Adrenal gland (tissue), 12 donors: ENCODE data around the gene MMP24OS. TPM values are rescaled to one million over a fixed set of nuclear protein-coding genes. Genes with fewer than 3 reads are reported as not detected.

Experiments used
- DNase-seq, 7 donors: peaks; one replicate each; pipeline ENCODE4 v3.0.0-alpha.2; 2019 to 2020
- H3K27ac ChIP-seq, 5 donors: fragments of 200-600 bp; sonication (generic) in 4 of 5; 1 replicate in 3 of 5; 2 replicates in 2 of 5; pipeline versions ENCODE4 v1.5.1 to v1.8.0; 2016 to 2020; ENCODE audit warnings: mild to moderate bottlenecking in 1 of 5
- H3K27me3 ChIP-seq: fragments of 200-600 bp; 2 replicates; pipeline ENCODE4 v1.8.0; 2021
- H3K36me3 ChIP-seq, 2 donors: fragments of 200-600 bp; replicated peaks in 1 of 2; 1 replicate in 1 of 2; 2 replicates in 1 of 2; pipeline versions ENCODE4 v1.5.1 to v1.8.0; 2018 to 2022
- H3K4me1 ChIP-seq, 2 donors: fragments of 200-600 bp; replicated peaks in 1 of 2; 1 replicate in 1 of 2; 2 replicates in 1 of 2; pipeline versions ENCODE4 v1.5.1 to v1.8.0; 2018 to 2021
- H3K4me3 ChIP-seq, 4 donors: fragments of 200-600 bp; sonication (generic) in 3 of 4; one replicate each; pipeline ENCODE4 v1.5.1; 2016 to 2018
- H3K9me3 ChIP-seq, 3 donors: fragments of 200-600 bp; sonication (generic) in 1 of 3; replicated peaks in 1 of 3; 1 replicate in 2 of 3; 2 replicates in 1 of 3; pipeline versions ENCODE4 v1.5.1 to v1.8.0; 2016 to 2021
- POLR2A ChIP-seq, 2 donors: fragments of 450-650 bp; IDR thresholded peaks; one replicate each; pipeline ENCODE4 v1.6.1; 2017; ENCODE audit warnings: antibody characterized with exemption in 2 of 2, mild to moderate bottlenecking in 2 of 2, moderate library complexity in 1 of 2
- WGBS, 4 donors: extraction: QIAGEN DNeasy Blood & Tissue Kit in 2 of 4; methylation state at CpG; one replicate each; pipeline versions ENCODE4 v1.1.5 to v1.1.7; 2013 to 2017; 5-methylcytosine and 5-hydroxymethylcytosine counted together
- intact Hi-C, 2 donors: fragments of 100-400 bp; cut with DNase I; formaldehyde crosslinking; loops; one replicate each; pipeline versions ENCODE4 v1.14.1 to v1.15.0; 2022 to 2023
- polyA plus RNA-seq, 3 donors: library from polyadenylated mRNA; stranded (reverse); fragments of 200-250 nt in 2 of 3; fragments of 350-450 nt in 1 of 3; fragmentation: Illumina TruSeq in 1 of 3; extraction: RNeasy Lipid Tissue Mini Kit (QIAGEN cat#74804) in 1 of 3; gene quantifications; one replicate each; pipeline ENCODE4 v1.2.3, GENCODE V29; 2013 to 2014
- total RNA-seq, 9 donors: library from RNA; depleted of rRNA in 4 of 9; stranded (reverse); fragments of >200 nt in 4 of 9; fragments of 120-200 nt in 1 of 9; fragmentation: NEBNext Ultra II Directional in 1 of 9; extraction: Animal tissue kit (Norgen Biotek cat#: 25700) in 1 of 9; gene quantifications; one replicate each; pipeline versions ENCODE4 v1.1.0 to v1.2.4, GENCODE V29; 2013 to 2023
- TF ChIP-seq, protein P1 (sequence below), 6 experiments: fragments of 450-650 bp in 4 of 6; fragments of 200-600 bp in 2 of 6; sonication (generic) in 1 of 6; IDR thresholded peaks; 1 replicate in 5 of 6; 2 replicates in 1 of 6; pipeline versions ENCODE4 v1.5.1 to v1.8.0; 2016 to 2021; ENCODE audit warnings: antibody characterized with exemption in 6 of 6, mild to moderate bottlenecking in 2 of 6, moderate library complexity in 1 of 6
- donor health status: healthy with polysubstance abuse.
- donor health status: Bipolar disorder and iron deficiency.
- donor health status: DM: yes; HTN: yes; CAD: no.
- donor health status: DM: no; HTN: no; CAD: no.
- donor health status: DM: no; HTN: no; CAD: no.
- donor health status: DM: yes; HTN: yes; CAD: no.

Gene MMP24OS
- total and polyA plus RNA-seq, 12 donors, result 24.8 to 150 (median 84.4) TPM

DNA sequence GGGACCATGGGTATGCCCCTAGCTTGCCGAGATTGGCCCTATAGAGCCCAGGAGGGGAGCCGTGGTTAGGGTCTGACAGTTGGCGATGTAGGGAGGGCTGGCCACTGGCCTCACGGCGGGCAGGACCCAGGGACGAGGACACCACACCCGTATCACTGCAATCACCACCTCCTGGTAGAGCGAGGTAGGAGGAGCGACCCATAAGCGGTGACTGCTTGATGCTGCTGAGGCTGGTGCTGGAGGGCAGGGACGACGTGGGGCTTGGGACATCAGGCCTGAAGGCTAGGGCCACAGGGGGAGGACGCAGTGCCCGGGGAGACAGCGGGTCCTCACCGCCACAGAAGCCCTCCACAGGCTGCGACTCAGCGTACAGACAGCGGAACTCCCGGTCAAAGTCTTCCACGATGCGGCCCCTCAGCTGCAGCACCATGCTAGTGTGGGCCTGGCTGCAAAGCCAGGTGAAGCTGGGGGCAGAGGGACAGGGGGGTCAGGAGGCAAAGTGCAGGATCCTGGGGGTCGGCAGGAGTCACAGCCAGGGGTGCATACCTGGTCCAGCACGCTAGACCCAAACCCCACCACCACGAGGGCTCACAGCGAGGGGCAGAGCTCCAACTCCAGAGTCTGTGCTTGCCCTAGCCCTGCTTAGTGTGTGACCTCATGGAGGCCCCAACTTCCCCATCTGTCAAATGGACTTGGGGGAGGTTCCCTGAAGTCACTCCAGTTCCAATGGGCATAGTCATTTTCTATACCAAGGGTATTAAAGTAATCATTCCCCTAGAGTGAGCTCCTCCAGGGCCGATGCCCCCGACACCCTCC, 9.8 kb upstream of the MMP24OS start:
- peaks cover 11 to 22% of the 10 kb centered on the region in 2 donors for H3K4me1 ChIP-seq
- WGBS, 4 donors, result 82 to 88% (median 84%) methylated on average over 18 to 28 of the region's 28 CpGs
- no peak for TF ChIP-seq POLR2A (IDR thresholded peaks at IDR 0.05)
- TF ChIP-seq, protein P1, sequence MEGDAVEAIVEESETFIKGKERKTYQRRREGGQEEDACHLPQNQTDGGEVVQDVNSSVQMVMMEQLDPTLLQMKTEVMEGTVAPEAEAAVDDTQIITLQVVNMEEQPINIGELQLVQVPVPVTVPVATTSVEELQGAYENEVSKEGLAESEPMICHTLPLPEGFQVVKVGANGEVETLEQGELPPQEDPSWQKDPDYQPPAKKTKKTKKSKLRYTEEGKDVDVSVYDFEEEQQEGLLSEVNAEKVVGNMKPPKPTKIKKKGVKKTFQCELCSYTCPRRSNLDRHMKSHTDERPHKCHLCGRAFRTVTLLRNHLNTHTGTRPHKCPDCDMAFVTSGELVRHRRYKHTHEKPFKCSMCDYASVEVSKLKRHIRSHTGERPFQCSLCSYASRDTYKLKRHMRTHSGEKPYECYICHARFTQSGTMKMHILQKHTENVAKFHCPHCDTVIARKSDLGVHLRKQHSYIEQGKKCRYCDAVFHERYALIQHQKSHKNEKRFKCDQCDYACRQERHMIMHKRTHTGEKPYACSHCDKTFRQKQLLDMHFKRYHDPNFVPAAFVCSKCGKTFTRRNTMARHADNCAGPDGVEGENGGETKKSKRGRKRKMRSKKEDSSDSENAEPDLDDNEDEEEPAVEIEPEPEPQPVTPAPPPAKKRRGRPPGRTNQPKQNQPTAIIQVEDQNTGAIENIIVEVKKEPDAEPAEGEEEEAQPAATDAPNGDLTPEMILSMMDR (IDR thresholded peaks at IDR 0.05), result no peak

GRCh38 chr20:35286899-35287508, 9.1 kb upstream of the MMP24OS start:
- H3K9me3 ChIP-seq, result no peaks in the 10 kb centered on the region
- H3K36me3 ChIP-seq, result no peaks in the 10 kb centered on the region
- H3K27me3 ChIP-seq, result no peaks in the 10 kb centered on the region
- TF ChIP-seq, protein P1 (IDR thresholded peaks at IDR 0.05), result no peak
- no peak for TF ChIP-seq POLR2A (IDR thresholded peaks at IDR 0.05)
- intact Hi-C loops, result no loop called here
- peaks cover 11 to 23% of the 10 kb centered on the region in 2 donors for H3K4me1 ChIP-seq
- 50 to 87% (median 87%) methylated on average over 2 to 17 of the region's 17 CpGs for WGBS, 4 donors
- DNase-seq, result no peak
- no peak overlapping the region for H3K27ac ChIP-seq
- H3K4me3 ChIP-seq, result no peak overlapping the region

More for the DNA sequence above, 9.8 kb upstream of the MMP24OS start:
- intact Hi-C loops, result no loop called here
- H3K36me3 ChIP-seq, result no peaks in the 10 kb centered on the region
- no peaks in the 10 kb centered on the region for H3K27me3 ChIP-seq
- no peak overlapping the region for H3K4me3 ChIP-seq
- no peak overlapping the region for H3K27ac ChIP-seq
- no peak for DNase-seq
- H3K9me3 ChIP-seq, result no peaks in the 10 kb centered on the region

DNA sequence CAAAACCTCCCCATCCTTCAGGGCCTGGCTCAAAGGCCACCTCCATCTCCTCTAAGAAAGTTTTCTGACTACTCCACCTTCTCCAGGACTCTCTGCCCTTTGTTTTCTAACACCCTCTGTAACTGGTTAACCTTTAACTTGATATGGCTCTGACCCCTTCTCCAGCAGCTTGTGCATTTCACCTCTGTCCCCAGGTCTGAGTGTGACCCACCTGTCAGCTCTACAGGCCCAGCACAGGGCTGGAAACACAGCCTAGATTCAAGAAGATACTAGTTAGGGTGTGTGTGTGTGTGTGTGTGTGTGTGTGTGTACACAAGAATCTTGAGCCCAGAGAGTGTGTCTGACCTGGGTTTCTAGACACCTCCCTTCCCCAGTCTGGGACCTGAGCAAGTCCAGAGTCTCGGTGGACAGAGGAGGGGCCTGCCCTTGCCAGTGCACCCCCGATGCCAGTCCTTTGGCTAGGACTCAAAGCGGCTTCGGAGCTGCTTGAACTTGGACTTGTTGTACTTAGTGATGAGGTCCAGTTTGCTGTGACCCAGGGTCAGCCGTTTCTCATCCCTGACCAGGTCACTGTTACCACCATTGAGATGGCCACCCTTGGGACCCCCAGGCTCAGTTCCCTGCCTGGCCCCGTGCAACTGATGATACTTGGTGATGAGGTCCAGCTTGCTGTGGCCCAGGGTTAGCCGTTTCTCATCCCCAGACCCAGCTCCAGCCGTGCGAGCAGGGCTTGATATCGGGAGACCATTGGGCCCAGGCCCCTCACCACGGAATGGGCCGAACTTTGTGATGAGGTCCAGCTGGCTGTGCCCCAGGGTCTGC, 8.4 kb upstream of the MMP24OS start:
- H3K4me1 ChIP-seq, result peaks cover 11 to 23% of the 10 kb centered on the region in 2 donors
- H3K4me3 ChIP-seq, result no peak overlapping the region
- TF ChIP-seq, protein P1 (IDR thresholded peaks at IDR 0.05), result no peak
- intact Hi-C loops, result no loop called here
- H3K36me3 ChIP-seq, result no peaks in the 10 kb centered on the region
- no peak for DNase-seq
- WGBS, 4 donors, result 90 to 100% (median 91%) methylated on average over 1 to 12 of the region's 12 CpGs
- no peaks in the 10 kb centered on the region for H3K27me3 ChIP-seq
- no peaks in the 10 kb centered on the region for H3K9me3 ChIP-seq
- no peak overlapping the region for H3K27ac ChIP-seq

GRCh38 chr20:35285806-35286076, 7.8 kb upstream of the MMP24OS start:
- Histone ChIP-seq H3K27me3 (no peaks in the 10 kb centered on the region), H3K36me3 (peaks cover 0 to under 1% of the 10 kb centered on the region in 2 donors), H3K4me3 (no peak overlapping the region), H3K9me3 (no peaks in the 10 kb centered on the region), H3K4me1 (peaks cover 11 to 25% of the 10 kb centered on the region in 2 donors), H3K27ac (no peak overlapping the region)
- DNase-seq, result no peak
- no peak for TF ChIP-seq POLR2A (IDR thresholded peaks at IDR 0.05)
- TF ChIP-seq, protein P1 (IDR thresholded peaks at IDR 0.05), result no peak
- 79 to 87% (median 85%) methylated on average over 5 of the region's 5 CpGs for WGBS, 4 donors
- intact Hi-C loops, result no loop called here
